ENCODE measurements around the gene KCNH3. TPM values are rescaled to one million over a fixed set of nuclear protein-coding genes. Genes with fewer than 3 reads are reported as not detected.

The KCNH3 gene
- total and polyA plus RNA-seq, 2 experiments from 2014 or later, result 0.21 to 0.52 TPM

- TF ChIP-seq STAT1 (IDR thresholded peaks at IDR 0.05; ENCODE audit: unreplicated experiment), result no peak
- no peak for TF ChIP-seq ZNF114 (CRISPR knock-in tag; IDR thresholded peaks at IDR 0.05)
- TF ChIP-seq EZH2 (IDR thresholded peaks at IDR 0.05; ENCODE audit: low read depth, unreplicated experiment), result no peak
- no peak for TF ChIP-seq ZNF462 (CRISPR knock-in tag; IDR thresholded peaks at IDR 0.05)
- no peak for TF ChIP-seq CTCF (conservative IDR thresholded peaks at IDR 0.05; ENCODE audit: low read depth in 2 of 2)
- TF ChIP-seq JUNB (IDR thresholded peaks at IDR 0.05; ENCODE audit: unreplicated experiment), result no peak
- no peak for TF ChIP-seq NANOG (IDR thresholded peaks at IDR 0.05; ENCODE audit: borderline replicate concordance)
- TF ChIP-seq ETS1 (IDR thresholded peaks at IDR 0.05), result no peak
- no peak for TF ChIP-seq CREB1 (CRISPR knock-in tag; IDR thresholded peaks at IDR 0.05; ENCODE audit: low read depth)
- TF ChIP-seq POLR2AphosphoS5 (IDR thresholded peaks at IDR 0.05; ENCODE audit: low read depth), result no peak
- no peak for TF ChIP-seq REST (IDR thresholded peaks at IDR 0.05; ENCODE audit: unreplicated experiment)
- TF ChIP-seq ZNF331 (CRISPR knock-in tag; IDR thresholded peaks at IDR 0.05; ENCODE audit: low read depth), result no peak
- no peak for TF ChIP-seq EZH2phosphoT487 (IDR thresholded peaks at IDR 0.05; ENCODE audit: unreplicated experiment)
- H3K36me3 ChIP-seq (ENCODE audit: insufficient read depth), result no peaks in the 10 kb centered on the region
- Mint-ChIP-seq H3K4me1 (no peaks in the 10 kb centered on the region), H3K36me3 (ENCODE audit: low read depth) (peaks cover 6% of the 10 kb centered on the region), H3K9me3 (no peaks in the 10 kb centered on the region), H3K27ac (no peak overlapping the region), H3K4me3 (no peak overlapping the region), H3K27me3 (ENCODE audit: insufficient read depth, low read depth, poor library complexity) (no peaks in the 10 kb centered on the region)
- H3K79me2 ChIP-seq (replicated peaks; ENCODE audit: insufficient read depth), result no peaks in the 10 kb centered on the region
- H3K27ac ChIP-seq (ENCODE audit: low read depth), result no peak overlapping the region
- H3K9me2 ChIP-seq (ENCODE audit: insufficient read depth), result no peaks in the 10 kb centered on the region
- H4K20me1 ChIP-seq (replicated peaks; ENCODE audit: insufficient read depth), result no peaks in the 10 kb centered on the region; the same call in 1 of the 2 replicates
- H3F3A ChIP-seq (replicated peaks; ENCODE audit: low read depth), result no peaks in the 10 kb centered on the region
- H3K4me3 ChIP-seq, result no peak overlapping the region
- H3K4me2 ChIP-seq, result no peak overlapping the region
- H2AFZ ChIP-seq, result no peak overlapping the region
- ATAC-seq (no peak), DNase-seq (ENCODE audit: low spot score) (no peak)
- no peaks in the 10 kb centered on the region for H3K4me1 ChIP-seq (ENCODE audit: insufficient read depth)
- H3K27me3 ChIP-seq (ENCODE audit: insufficient read depth), result no peaks in the 10 kb centered on the region
Observed at GRCh38 chr12:49518914-49519573, 19.8 kb upstream of the KCNH3 start.

Measured in GM23338 (cell line).